K562 (cell line): ENCODE results near the gene AP4E1. TPM values are rescaled to one million over a fixed set of nuclear protein-coding genes. Genes with fewer than 3 reads are reported as not detected.

Experiments used
- BHLHE40 ChIP-seq: IDR thresholded peaks from 2 replicates; pipeline ENCODE4 v1.6.1; 2011; ENCODE audit warnings: low read length, improper control_type of control experiment
- BRCA1 ChIP-seq, 2 experiments: fragments of 450-650 bp in 1 of 2; sonication (generic) in 1 of 2; formaldehyde crosslinking in 1 of 2; IDR thresholded peaks; 2 replicates each; pipeline versions ENCODE4 v1.5.0 to v1.6.1; 2017 to 2020; ENCODE audit warnings: mild to moderate bottlenecking in 1 of 2, missing genetic modification reagents in 1 of 2
- CREM ChIP-seq: IDR thresholded peaks from 2 replicates; pipeline ENCODE4 v1.6.1; 2014; ENCODE audit warnings: antibody characterized with exemption, low read depth
- HDAC1 ChIP-seq, 2 experiments: fragments of 450-650 bp; IDR thresholded peaks; 2 replicates each; pipeline ENCODE4 v1.6.1; 2016 to 2017; ENCODE audit warnings: inconsistent platforms in 1 of 2, mild to moderate bottlenecking in 1 of 2, moderate library complexity in 1 of 2
- HEY1 ChIP-seq: fragments of 250-450 bp; sonication (Bioruptor Pico); IDR thresholded peaks from 2 replicates; pipeline ENCODE4 v1.5.0; 2020; ENCODE audit warnings: mild to moderate bottlenecking, moderate library complexity, borderline replicate concordance
- HOXB6 ChIP-seq: fragments of 250-450 bp; sonication (Bioruptor Pico); IDR thresholded peaks from 2 replicates; pipeline ENCODE4 v1.5.1; 2022; ENCODE audit warnings: mild to moderate bottlenecking, borderline replicate concordance
- MAZ ChIP-seq, 2 experiments: fragments of 450-650 bp in 1 of 2; sonication (generic) in 1 of 2; formaldehyde crosslinking; IDR thresholded peaks in 1 of 2; conservative IDR thresholded peaks in 1 of 2; 2 replicates each; pipeline versions ENCODE4 v1.4.0 to v1.5.0; 2020; ENCODE audit warnings: mild to moderate bottlenecking in 1 of 2, missing genetic modification reagents in 1 of 2
- NBN ChIP-seq: fragments of 450-650 bp; IDR thresholded peaks from 2 replicates; pipeline ENCODE4 v1.6.1; 2016; ENCODE audit warnings: low read depth, mild to moderate bottlenecking
- POLR2A ChIP-seq: fragments of 450-650 bp; conservative IDR thresholded peaks from 2 replicates; pipeline ENCODE4 v1.6.1; 2016
- RAD51 ChIP-seq: fragments of 450-650 bp; IDR thresholded peaks from 2 replicates; pipeline ENCODE4 v1.7.1; 2016; ENCODE audit warnings: low read depth, mild to moderate bottlenecking, borderline replicate concordance
- RFX5 ChIP-seq: IDR thresholded peaks from 2 replicates; pipeline ENCODE4 v1.6.1; 2011; ENCODE audit warnings: low read depth, mild to moderate bottlenecking, improper control_type of control experiment, low read length
- RFX7 ChIP-seq: fragments of 250-450 bp; sonication (Bioruptor Pico); IDR thresholded peaks from 2 replicates; pipeline ENCODE4 v1.5.1; 2021; ENCODE audit warnings: mild to moderate bottlenecking
- TARDBP ChIP-seq: fragments of 450-650 bp; IDR thresholded peaks from 2 replicates; pipeline ENCODE4 v1.6.1; 2016
- TEAD4 ChIP-seq, 2 experiments: sonication (generic) in 1 of 2; formaldehyde crosslinking in 1 of 2; IDR thresholded peaks; 2 replicates each; pipeline versions ENCODE4 v1.6.1 to v1.8.0; 2012 to 2022; ENCODE audit warnings: borderline replicate concordance in 1 of 2, inconsistent platforms in 1 of 2, low read length in 1 of 2, mild to moderate bottlenecking in 1 of 2, missing genetic modification reagents in 1 of 2
- polyA plus RNA-seq, 8 experiments: library from polyadenylated mRNA; depleted of rRNA in 4 of 8; stranded (reverse) in 5 of 8; unstranded in 3 of 8; fragments of >200 nt; fragmentation: Nextera tagmentation in 2 of 8; fragmentation: Illumina TruSeq in 1 of 8; extraction: Ambion mirVana in 2 of 8; extraction: Trizol in 1 of 8; gene quantifications; 2 replicates each; pipeline versions ENCODE4 v1.2.1 to v1.2.3, GENCODE V29; 2011 to 2014; ENCODE audit warnings: inconsistent platforms in 1 of 8, missing spikeins in 1 of 8
- total RNA-seq, 7 experiments: library from RNA; depleted of rRNA in 6 of 7; stranded (reverse); fragments of >200 nt in 6 of 7; fragmentation: Illumina TruSeq in 2 of 7; extraction: Trizol in 2 of 7; gene quantifications; 2 replicates each; pipeline versions ENCODE4 v1.2.1 to v1.2.3, GENCODE V29; 2011 to 2021; ENCODE audit warnings: low replicate concordance in 1 of 7
- TF ChIP-seq, protein P1 (sequence below), 2 experiments: fragments of 450-650 bp in 1 of 2; sonication (generic) in 1 of 2; formaldehyde crosslinking; conservative IDR thresholded peaks; 2 replicates each; pipeline versions ENCODE4 v1.4.0 to v1.8.1; 2020 to 2022; ENCODE audit warnings: mild to moderate bottlenecking in 1 of 2, missing genetic modification reagents in 1 of 2
- TF ChIP-seq, protein P2 (sequence below): fragments of 200-800 bp; sonication (Bioruptor generic); IDR thresholded peaks from 2 replicates; pipeline ENCODE4 v1.6.1; 2017; ENCODE audit warnings: missing genetic modification characterization, missing compliant biosample characterization
- TF ChIP-seq, protein P3 (sequence below): sonication (generic); formaldehyde crosslinking; IDR thresholded peaks from 2 replicates; pipeline ENCODE4 v1.8.1; 2023; ENCODE audit warnings: missing genetic modification reagents, mild to moderate bottlenecking, borderline replicate concordance
- TF ChIP-seq, protein P4 (sequence below): fragments of 150-350 bp; conservative IDR thresholded peaks from 2 replicates; pipeline ENCODE4 v1.6.1; 2014; ENCODE audit warnings: low read length

Gene AP4E1
- total and polyA plus RNA-seq, 9 of the 15 experiments (the other 6 are each of a cell fraction or from before 2014, with no cell fraction given), result 1.3 to 11.5 (median 4.4) TPM

DNA sequence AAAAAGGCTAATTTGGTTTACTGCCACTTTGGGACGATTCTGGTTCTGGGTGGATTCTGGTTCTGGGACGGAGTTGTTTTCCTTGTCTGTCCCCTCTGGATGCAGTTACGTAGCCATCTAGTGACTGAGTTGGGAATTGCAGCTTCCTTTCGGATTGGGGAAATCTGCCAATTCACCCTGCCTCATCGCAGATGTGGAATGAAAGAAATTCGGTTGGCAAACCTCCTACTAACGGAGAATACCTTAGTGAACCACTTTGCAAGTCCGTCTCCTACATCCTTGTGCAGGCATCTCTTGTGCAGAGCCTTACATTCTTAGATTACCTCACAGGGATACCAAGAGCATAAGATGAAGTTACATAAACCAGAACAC is 31.5 kb upstream of the AP4E1 start (continued):
- TF ChIP-seq, protein P1, sequence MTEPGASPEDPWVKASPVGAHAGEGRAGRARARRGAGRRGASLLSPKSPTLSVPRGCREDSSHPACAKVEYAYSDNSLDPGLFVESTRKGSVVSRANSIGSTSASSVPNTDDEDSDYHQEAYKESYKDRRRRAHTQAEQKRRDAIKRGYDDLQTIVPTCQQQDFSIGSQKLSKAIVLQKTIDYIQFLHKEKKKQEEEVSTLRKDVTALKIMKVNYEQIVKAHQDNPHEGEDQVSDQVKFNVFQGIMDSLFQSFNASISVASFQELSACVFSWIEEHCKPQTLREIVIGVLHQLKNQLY (CRISPR knock-in tag; conservative IDR thresholded peaks at IDR 0.05), result no peak
- no peak for TF ChIP-seq RAD51
- no peak for TF ChIP-seq POLR2A
- TF ChIP-seq, protein P2, sequence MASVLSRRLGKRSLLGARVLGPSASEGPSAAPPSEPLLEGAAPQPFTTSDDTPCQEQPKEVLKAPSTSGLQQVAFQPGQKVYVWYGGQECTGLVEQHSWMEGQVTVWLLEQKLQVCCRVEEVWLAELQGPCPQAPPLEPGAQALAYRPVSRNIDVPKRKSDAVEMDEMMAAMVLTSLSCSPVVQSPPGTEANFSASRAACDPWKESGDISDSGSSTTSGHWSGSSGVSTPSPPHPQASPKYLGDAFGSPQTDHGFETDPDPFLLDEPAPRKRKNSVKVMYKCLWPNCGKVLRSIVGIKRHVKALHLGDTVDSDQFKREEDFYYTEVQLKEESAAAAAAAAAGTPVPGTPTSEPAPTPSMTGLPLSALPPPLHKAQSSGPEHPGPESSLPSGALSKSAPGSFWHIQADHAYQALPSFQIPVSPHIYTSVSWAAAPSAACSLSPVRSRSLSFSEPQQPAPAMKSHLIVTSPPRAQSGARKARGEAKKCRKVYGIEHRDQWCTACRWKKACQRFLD (CRISPR knock-in tag), result no peak
- TF ChIP-seq, protein P3, sequence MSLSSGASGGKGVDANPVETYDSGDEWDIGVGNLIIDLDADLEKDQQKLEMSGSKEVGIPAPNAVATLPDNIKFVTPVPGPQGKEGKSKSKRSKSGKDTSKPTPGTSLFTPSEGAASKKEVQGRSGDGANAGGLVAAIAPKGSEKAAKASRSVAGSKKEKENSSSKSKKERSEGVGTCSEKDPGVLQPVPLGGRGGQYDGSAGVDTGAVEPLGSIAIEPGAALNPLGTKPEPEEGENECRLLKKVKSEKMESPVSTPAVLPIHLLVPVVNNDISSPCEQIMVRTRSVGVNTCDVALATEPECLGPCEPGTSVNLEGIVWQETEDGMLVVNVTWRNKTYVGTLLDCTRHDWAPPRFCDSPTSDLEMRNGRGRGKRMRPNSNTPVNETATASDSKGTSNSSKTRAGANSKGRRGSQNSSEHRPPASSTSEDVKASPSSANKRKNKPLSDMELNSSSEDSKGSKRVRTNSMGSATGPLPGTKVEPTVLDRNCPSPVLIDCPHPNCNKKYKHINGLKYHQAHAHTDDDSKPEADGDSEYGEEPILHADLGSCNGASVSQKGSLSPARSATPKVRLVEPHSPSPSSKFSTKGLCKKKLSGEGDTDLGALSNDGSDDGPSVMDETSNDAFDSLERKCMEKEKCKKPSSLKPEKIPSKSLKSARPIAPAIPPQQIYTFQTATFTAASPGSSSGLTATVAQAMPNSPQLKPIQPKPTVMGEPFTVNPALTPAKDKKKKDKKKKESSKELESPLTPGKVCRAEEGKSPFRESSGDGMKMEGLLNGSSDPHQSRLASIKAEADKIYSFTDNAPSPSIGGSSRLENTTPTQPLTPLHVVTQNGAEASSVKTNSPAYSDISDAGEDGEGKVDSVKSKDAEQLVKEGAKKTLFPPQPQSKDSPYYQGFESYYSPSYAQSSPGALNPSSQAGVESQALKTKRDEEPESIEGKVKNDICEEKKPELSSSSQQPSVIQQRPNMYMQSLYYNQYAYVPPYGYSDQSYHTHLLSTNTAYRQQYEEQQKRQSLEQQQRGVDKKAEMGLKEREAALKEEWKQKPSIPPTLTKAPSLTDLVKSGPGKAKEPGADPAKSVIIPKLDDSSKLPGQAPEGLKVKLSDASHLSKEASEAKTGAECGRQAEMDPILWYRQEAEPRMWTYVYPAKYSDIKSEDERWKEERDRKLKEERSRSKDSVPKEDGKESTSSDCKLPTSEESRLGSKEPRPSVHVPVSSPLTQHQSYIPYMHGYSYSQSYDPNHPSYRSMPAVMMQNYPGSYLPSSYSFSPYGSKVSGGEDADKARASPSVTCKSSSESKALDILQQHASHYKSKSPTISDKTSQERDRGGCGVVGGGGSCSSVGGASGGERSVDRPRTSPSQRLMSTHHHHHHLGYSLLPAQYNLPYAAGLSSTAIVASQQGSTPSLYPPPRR (CRISPR knock-in tag), result no peak
- TF ChIP-seq MAZ (CRISPR knock-in tag; conservative IDR thresholded peaks at IDR 0.05 in 1 of 2, IDR thresholded peaks at IDR 0.05 in 1 of 2), result peak in 1 of 2 experiments; percentile 53; a peak in 1 of 4 replicates
- TF ChIP-seq HEY1, result no peak
- TF ChIP-seq NBN, result no peak
- TF ChIP-seq RFX7 (CRISPR knock-in tag), result no peak
- no peak for TF ChIP-seq HOXB6 (CRISPR knock-in tag)
- no peak for TF ChIP-seq BRCA1 (IDR thresholded peaks at IDR 0.05)
- TF ChIP-seq BRCA1 (CRISPR knock-in tag; IDR thresholded peaks at IDR 0.05), result no peak
- TF ChIP-seq TEAD4 (IDR thresholded peaks at IDR 0.05; ENCODE audit: low read length), result peak; percentile 38; the same call in 1 of the 2 replicates
- no peak for TF ChIP-seq TEAD4 (CRISPR knock-in tag; IDR thresholded peaks at IDR 0.05; ENCODE audit: borderline replicate concordance)
- TF ChIP-seq TARDBP, result no peak
- TF ChIP-seq RFX5, result no peak
- no peak for TF ChIP-seq HDAC1 (IDR thresholded peaks at IDR 0.05)
- TF ChIP-seq CREM, result no peak
- TF ChIP-seq, protein P4, sequence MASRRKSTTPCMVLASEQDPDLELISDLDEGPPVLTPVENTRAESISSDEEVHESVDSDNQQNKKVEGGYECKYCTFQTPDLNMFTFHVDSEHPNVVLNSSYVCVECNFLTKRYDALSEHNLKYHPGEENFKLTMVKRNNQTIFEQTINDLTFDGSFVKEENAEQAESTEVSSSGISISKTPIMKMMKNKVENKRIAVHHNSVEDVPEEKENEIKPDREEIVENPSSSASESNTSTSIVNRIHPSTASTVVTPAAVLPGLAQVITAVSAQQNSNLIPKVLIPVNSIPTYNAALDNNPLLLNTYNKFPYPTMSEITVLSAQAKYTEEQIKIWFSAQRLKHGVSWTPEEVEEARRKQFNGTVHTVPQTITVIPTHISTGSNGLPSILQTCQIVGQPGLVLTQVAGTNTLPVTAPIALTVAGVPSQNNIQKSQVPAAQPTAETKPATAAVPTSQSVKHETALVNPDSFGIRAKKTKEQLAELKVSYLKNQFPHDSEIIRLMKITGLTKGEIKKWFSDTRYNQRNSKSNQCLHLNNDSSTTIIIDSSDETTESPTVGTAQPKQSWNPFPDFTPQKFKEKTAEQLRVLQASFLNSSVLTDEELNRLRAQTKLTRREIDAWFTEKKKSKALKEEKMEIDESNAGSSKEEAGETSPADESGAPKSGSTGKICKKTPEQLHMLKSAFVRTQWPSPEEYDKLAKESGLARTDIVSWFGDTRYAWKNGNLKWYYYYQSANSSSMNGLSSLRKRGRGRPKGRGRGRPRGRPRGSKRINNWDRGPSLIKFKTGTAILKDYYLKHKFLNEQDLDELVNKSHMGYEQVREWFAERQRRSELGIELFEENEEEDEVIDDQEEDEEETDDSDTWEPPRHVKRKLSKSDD, result no peak
- no peak for TF ChIP-seq BHLHE40
